ENCODE measurements around the gene IQCH. TPM values are rescaled to one million over a fixed set of nuclear protein-coding genes. Genes with fewer than 3 reads are reported as not detected.
"Not testable (repeated sequence)": the region's sequence is repeated elsewhere in the genome, so short reads cannot be mapped to it uniquely, and the experiment has no call there.

Gene IQCH
- total and polyA plus RNA-seq, 4 donors, result 1.2 to 3.4 (median 2.0) TPM; not detected in 1

DNA sequence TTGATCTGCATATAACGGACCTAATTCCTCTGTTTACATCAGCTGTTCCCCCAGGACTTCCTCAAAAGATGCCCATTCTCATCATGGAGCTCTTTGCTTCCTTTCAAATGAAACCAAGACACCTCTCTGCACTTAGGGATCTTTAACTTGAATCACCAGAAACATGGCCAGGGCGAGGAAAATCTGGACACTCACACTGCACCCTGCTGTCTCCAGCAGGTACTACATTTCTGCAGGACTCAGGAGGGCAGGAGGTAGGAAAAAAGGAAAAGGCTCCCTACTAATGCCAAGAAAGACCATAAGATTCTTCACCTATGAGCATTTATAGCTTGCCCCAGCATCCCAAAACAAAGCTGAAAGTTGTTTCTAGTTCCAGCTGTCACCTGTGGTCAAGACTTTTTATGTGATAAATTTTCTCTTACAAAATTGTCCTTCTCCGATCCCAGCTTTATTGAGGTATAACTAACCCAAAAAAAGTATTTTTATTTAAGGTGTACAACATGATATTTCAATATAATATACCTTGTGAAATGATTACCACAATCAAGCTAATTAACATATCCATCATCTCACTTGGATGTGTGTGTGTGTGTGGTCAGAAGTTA lies 179.0 kb downstream of the IQCH start:
- Histone ChIP-seq H3K27me3 (ENCODE audit: control insufficient read depth in 1 of 2, insufficient read depth in 2 of 2, low read length in 1 of 2) (no peaks in the 10 kb centered on the region), H3K4me1 (ENCODE audit: control insufficient read depth in 1 of 2, insufficient read depth in 2 of 2, low read length in 2 of 2) (no peaks in the 10 kb centered on the region), H3K9me3 (ENCODE audit: control insufficient read depth, low read length) (no peaks in the 10 kb centered on the region), H3K4me3 (ENCODE audit: low read length in 2 of 2) (no peak overlapping the region), H3K36me3 (ENCODE audit: control insufficient read depth in 1 of 2, insufficient read depth in 2 of 2, low read length in 1 of 2) (no peaks in the 10 kb centered on the region), H3K27ac (ENCODE audit: low read depth in 1 of 2, low read length in 2 of 2) (no peak overlapping the region)
- WGBS, 2 donors, result 48 to 49% methylated on average over 3 of the region's 3 CpGs
- intact Hi-C loops (cut with DNase I), result loop anchor here (2.0 to 5.0 kb wide), 2 partner anchors 486 to 487 kb away; no protein-coding TSS in a partner anchor
- ATAC-seq (ENCODE audit: low FRiP score) (peak; percentile 75), DNase-seq (peak in 1 of 2 donors; percentile 54)

DNA sequence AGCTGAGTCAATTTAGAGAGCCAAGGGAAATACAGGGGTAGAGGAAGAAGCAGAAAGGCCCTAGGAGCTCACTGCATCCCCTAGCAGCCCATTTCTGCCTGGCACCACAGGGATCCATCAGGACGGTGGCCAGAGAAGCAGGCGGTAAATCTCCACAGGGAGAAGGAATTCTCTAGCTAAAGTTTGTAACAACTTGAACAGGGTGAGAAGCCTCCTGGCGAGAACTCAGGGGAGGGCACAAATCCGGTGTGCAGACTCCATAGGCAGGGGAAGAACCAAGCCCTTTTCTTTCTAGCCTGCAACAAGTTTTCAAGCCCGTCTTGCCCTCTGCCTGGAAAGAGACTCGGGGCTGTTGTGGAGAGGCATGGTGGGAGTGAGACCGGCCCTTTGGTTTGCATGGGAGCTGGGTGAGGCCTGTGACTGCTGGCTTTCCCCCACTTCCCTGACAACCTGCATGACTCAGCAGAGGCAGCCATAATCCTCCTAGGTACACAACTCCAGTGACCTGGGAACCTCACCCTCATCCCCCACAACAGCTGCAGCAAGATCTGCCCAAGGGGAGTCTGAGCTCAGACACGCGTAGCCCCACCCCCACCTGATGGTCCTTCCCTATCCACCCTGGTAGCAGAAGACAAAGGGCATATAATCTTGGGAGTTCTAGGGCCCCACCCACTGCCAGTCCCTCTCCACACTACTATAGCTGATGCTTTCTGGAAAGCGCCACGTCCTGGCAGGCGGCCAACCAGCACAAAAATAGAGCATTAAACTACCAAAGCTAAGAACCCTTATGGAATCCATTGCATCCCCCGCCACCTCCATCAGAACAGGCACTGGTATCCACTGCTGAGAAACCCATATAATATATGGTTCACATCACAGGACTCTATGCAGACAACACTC lies 182.0 kb downstream of the IQCH start:
- intact Hi-C loops (cut with DNase I); H3K4me1 ChIP-seq (ENCODE audit: control insufficient read depth in 1 of 2, insufficient read depth in 2 of 2, low read length in 2 of 2); H3K36me3 ChIP-seq (ENCODE audit: control insufficient read depth in 1 of 2, insufficient read depth in 2 of 2, low read length in 1 of 2); DNase-seq; H3K4me3 ChIP-seq (ENCODE audit: low read length in 2 of 2); ATAC-seq (ENCODE audit: low FRiP score); H3K9me3 ChIP-seq (ENCODE audit: control insufficient read depth, low read length); H3K27me3 ChIP-seq (ENCODE audit: control insufficient read depth in 1 of 2, insufficient read depth in 2 of 2, low read length in 1 of 2); H3K27ac ChIP-seq (ENCODE audit: low read depth in 1 of 2, low read length in 2 of 2): not testable (repeated sequence)
- 69 to 74% methylated on average over 13 of the region's 13 CpGs for WGBS, 2 donors

DNA sequence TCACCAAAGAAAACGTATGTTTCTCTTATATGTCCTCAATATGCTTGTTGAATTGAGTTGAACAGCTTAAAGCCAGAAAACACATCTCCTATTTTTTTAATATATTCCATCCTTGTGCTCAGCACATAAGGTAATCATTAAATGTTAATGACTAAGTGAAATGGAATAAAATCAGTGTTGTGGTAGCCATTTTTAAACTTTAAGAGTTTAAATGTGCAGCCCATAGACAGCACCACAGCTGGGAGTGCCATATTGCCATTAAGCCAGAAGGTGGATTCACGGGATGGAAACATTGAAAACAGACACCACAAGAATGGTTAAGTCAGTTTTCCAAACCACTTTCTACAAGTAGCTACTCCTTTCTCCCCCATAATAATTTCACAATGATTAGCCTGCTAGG lies 189.5 kb downstream of the IQCH start:
- ATAC-seq (ENCODE audit: low FRiP score), result no peak
- 82 to 89% methylated on average over 2 of the region's 2 CpGs for WGBS, 2 donors
- intact Hi-C loops (cut with DNase I), result no loop called here
- Histone ChIP-seq H3K27me3 (ENCODE audit: control insufficient read depth in 1 of 2, insufficient read depth in 2 of 2, low read length in 1 of 2) (no peaks in the 10 kb centered on the region), H3K36me3 (ENCODE audit: control insufficient read depth in 1 of 2, insufficient read depth in 2 of 2, low read length in 1 of 2) (no peaks in the 10 kb centered on the region), H3K9me3 (ENCODE audit: control insufficient read depth, low read length) (no peaks in the 10 kb centered on the region), H3K4me3 (ENCODE audit: low read length in 2 of 2) (no peak overlapping the region), H3K27ac (ENCODE audit: low read depth in 1 of 2, low read length in 2 of 2) (no peak overlapping the region), H3K4me1 (ENCODE audit: control insufficient read depth in 1 of 2, insufficient read depth in 2 of 2, low read length in 2 of 2) (no peaks in the 10 kb centered on the region)
- no peak for DNase-seq

DNA sequence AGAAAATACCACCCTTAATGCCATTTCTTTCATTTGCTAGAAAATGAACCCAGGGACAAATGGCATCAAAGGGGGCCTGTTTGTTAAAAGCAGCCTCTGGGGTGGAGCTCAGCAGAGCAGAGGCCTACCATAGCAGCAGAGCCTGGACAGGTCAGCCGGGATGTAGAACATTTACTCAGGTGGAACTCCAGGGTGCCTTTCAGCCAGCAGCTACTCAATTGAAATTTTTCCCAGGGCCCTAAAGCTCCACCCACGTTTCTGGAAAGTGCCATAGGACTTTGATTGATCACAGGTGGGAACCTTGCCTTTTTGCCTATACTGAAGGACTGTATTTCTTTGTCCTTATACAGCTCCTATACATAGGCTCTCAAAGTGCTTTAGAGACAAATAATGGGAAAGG lies 191.9 kb downstream of the IQCH start:
- Histone ChIP-seq H3K4me3 (ENCODE audit: low read length in 2 of 2) (no peak overlapping the region), H3K4me1 (ENCODE audit: control insufficient read depth in 1 of 2, insufficient read depth in 2 of 2, low read length in 2 of 2) (no peaks in the 10 kb centered on the region), H3K27ac (ENCODE audit: low read depth in 1 of 2, low read length in 2 of 2) (no peak overlapping the region), H3K9me3 (ENCODE audit: control insufficient read depth, low read length) (no peaks in the 10 kb centered on the region), H3K27me3 (ENCODE audit: control insufficient read depth in 1 of 2, insufficient read depth in 2 of 2, low read length in 1 of 2) (no peaks in the 10 kb centered on the region), H3K36me3 (ENCODE audit: control insufficient read depth in 1 of 2, insufficient read depth in 2 of 2, low read length in 1 of 2) (no peaks in the 10 kb centered on the region)
- no peak for DNase-seq
- intact Hi-C loops (cut with DNase I), result no loop called here
- ATAC-seq (ENCODE audit: low FRiP score), result no peak
- WGBS, 2 donors, result 59 to 68% methylated on average over 2 of the region's 2 CpGs

DNA sequence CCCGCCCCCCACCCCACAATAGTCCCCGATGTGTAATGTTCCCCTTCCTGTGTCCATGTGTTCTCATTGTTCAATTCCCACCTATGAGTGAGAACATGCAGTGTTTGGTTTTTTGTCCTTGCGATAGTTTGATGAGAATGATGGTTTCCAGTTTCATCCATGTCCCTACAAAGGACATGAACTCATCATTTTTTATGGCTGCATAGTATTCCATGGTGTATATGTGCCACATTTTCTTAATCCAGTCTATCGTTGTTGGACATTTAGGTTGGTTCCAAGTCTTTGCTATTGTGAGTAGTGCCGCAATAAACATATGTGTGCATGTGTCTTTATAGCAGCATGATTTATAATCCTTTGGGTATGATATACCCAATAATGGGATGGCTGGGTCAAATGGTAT lies 193.8 kb downstream of the IQCH start:
- H3K4me1 ChIP-seq (ENCODE audit: control insufficient read depth in 1 of 2, insufficient read depth in 2 of 2, low read length in 2 of 2); H3K9me3 ChIP-seq (ENCODE audit: control insufficient read depth, low read length); ATAC-seq (ENCODE audit: low FRiP score); H3K27ac ChIP-seq (ENCODE audit: low read depth in 1 of 2, low read length in 2 of 2); H3K27me3 ChIP-seq (ENCODE audit: control insufficient read depth in 1 of 2, insufficient read depth in 2 of 2, low read length in 1 of 2); intact Hi-C loops (cut with DNase I); H3K36me3 ChIP-seq (ENCODE audit: control insufficient read depth in 1 of 2, insufficient read depth in 2 of 2, low read length in 1 of 2); DNase-seq; H3K4me3 ChIP-seq (ENCODE audit: low read length in 2 of 2): not testable (repeated sequence)
- 94 to 99% methylated on average over 4 of the region's 5 CpGs for WGBS, 2 donors

DNA sequence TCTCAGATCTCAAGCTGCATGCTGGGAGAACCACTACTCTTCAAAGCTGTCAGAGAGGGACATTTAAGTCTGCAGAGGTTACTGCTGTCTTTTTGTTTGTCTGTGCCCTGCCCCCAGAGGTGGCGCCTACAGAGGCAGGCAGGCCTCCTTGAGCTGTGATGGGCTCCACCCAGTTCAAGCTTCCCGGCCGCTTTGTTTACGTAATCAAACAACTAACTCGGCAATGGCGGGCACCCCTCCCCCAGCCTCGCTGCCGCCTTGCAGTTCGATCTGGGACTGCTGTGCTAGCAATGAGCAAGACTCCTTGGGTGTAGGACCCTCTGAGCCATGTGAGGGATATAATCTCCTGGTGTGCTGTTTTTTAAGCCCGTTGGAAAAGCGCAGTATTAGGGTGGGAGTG lies 199.1 kb downstream of the IQCH start:
- H3K9me3 ChIP-seq (ENCODE audit: control insufficient read depth, low read length); DNase-seq; H3K4me3 ChIP-seq (ENCODE audit: low read length in 2 of 2); H3K27me3 ChIP-seq (ENCODE audit: control insufficient read depth in 1 of 2, insufficient read depth in 2 of 2, low read length in 1 of 2); H3K36me3 ChIP-seq (ENCODE audit: control insufficient read depth in 1 of 2, insufficient read depth in 2 of 2, low read length in 1 of 2); ATAC-seq (ENCODE audit: low FRiP score); H3K27ac ChIP-seq (ENCODE audit: low read depth in 1 of 2, low read length in 2 of 2); intact Hi-C loops (cut with DNase I); H3K4me1 ChIP-seq (ENCODE audit: control insufficient read depth in 1 of 2, insufficient read depth in 2 of 2, low read length in 2 of 2): not testable (repeated sequence)
- WGBS, 2 donors, result 95 to 97% methylated on average over 11 of the region's 11 CpGs

DNA sequence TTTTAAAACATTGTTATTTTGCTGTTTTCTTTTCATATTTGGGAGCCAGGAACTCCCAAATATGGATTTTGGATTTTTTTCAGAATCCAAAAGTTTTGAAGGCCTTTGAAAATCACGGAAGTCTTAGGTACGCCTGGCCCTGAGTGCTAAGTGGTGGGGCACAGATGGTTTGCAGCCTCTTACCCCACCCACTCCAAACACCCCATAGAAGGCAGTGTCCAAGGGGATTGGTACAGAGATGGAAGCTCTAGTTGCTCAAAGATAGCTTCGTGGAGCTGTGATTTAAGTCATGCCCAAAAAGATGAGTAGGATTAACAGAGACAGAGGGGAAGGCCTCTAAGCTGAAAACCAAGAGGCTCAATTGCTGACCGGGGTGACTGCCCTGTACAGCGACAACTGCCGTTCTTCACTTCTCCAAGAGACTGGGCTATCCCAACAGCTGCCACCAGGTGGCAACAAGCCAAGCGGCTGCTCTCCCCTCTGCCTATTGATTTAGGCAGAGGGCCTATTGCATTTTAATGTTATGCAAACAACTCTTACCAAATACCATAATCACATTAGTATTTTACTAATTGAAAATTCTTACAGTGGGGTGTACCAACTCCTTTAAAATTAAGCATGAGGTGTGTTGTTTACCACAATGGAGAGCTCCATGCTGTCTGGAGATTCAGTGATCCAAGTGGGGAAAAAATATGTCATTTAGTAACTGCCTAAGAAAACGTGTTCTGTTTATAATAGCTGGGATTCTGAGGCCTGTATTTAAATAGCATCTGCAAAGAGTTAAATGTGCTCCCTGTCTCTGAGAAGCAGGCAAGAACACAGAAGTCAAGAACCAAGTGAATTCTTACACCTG lies 202.3 kb downstream of the IQCH start:
- Histone ChIP-seq H3K9me3 (ENCODE audit: control insufficient read depth, low read length) (no peaks in the 10 kb centered on the region), H3K36me3 (ENCODE audit: control insufficient read depth in 1 of 2, insufficient read depth in 2 of 2, low read length in 1 of 2) (peaks cover 0 to 3% of the 10 kb centered on the region in 2 donors), H3K27ac (ENCODE audit: low read depth in 1 of 2, low read length in 2 of 2) (no peak overlapping the region), H3K4me1 (ENCODE audit: control insufficient read depth in 1 of 2, insufficient read depth in 2 of 2, low read length in 2 of 2) (no peaks in the 10 kb centered on the region), H3K4me3 (ENCODE audit: low read length in 2 of 2) (no peak overlapping the region), H3K27me3 (ENCODE audit: control insufficient read depth in 1 of 2, insufficient read depth in 2 of 2, low read length in 1 of 2) (no peaks in the 10 kb centered on the region)
- 24 to 26% methylated on average over 8 of the region's 8 CpGs for WGBS, 2 donors
- ATAC-seq (ENCODE audit: low FRiP score), result peak; percentile 67
- DNase-seq, result peak; percentile 87 to 93
- intact Hi-C loops (cut with DNase I), result loop anchor here (2.0 to 5.0 kb wide), 2 partner anchors 375 to 378 kb away; no protein-coding TSS in a partner anchor

DNA sequence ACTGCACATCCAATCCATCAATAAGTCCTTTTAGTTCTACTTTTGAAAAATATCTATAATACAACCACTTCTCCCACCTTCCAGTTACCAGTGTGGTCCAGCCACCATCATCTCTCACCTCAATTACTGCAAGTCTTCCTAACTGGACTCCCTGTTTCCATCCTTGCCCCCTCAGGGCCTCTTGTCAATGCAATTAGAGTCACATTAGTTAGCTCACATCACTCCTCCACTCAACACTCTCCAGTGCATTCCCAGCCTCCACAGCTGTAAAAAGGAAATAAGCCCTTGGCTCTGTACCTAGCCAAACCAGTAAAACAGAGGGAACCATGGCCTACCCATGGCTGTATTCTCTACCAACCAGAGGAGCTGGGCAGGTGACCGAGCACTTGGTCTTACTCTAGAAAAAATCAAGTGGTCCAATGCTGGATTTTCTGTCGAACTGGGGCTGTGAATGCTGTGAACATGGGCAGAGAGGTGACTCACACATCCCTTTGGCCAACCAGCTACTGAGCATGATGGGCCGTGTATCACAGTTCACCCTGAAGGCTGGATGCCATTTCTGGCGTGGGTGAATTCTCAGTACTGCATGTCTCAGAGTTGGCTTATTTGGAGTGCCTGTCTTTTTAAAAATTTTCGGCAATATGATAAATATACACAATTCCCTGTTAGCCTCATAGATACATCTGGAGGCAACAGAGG lies 203.9 kb downstream of the IQCH start:
- no peaks in the 10 kb centered on the region for H3K27me3 ChIP-seq (ENCODE audit: control insufficient read depth in 1 of 2, insufficient read depth in 2 of 2, low read length in 1 of 2)
- peaks cover 0 to 3% of the 10 kb centered on the region in 2 donors for H3K36me3 ChIP-seq (ENCODE audit: control insufficient read depth in 1 of 2, insufficient read depth in 2 of 2, low read length in 1 of 2)
- no peak overlapping the region for H3K4me3 ChIP-seq (ENCODE audit: low read length in 2 of 2)
- DNase-seq (no peak), ATAC-seq (ENCODE audit: low FRiP score) (no peak)
- H3K9me3 ChIP-seq (ENCODE audit: control insufficient read depth, low read length), result no peaks in the 10 kb centered on the region
- intact Hi-C loops (cut with DNase I), result loop anchor here in 1 of 2 donors (5.0 kb wide), 1 partner anchor 374 kb away; no protein-coding TSS in a partner anchor
- no peaks in the 10 kb centered on the region for H3K4me1 ChIP-seq (ENCODE audit: control insufficient read depth in 1 of 2, insufficient read depth in 2 of 2, low read length in 2 of 2)
- H3K27ac ChIP-seq (ENCODE audit: low read depth in 1 of 2, low read length in 2 of 2), result no peak overlapping the region
- WGBS, 2 donors, result 80 to 88% methylated on average over 5 of the region's 5 CpGs
